ENCODE results near the gene ICAM3. TPM values are rescaled to one million over a fixed set of nuclear protein-coding genes. Genes with fewer than 3 reads are reported as not detected.

ICAM3 gene
- total RNA-seq, 2 experiments from 2014 or later = 63.7 to 76.4 TPM

DNA sequence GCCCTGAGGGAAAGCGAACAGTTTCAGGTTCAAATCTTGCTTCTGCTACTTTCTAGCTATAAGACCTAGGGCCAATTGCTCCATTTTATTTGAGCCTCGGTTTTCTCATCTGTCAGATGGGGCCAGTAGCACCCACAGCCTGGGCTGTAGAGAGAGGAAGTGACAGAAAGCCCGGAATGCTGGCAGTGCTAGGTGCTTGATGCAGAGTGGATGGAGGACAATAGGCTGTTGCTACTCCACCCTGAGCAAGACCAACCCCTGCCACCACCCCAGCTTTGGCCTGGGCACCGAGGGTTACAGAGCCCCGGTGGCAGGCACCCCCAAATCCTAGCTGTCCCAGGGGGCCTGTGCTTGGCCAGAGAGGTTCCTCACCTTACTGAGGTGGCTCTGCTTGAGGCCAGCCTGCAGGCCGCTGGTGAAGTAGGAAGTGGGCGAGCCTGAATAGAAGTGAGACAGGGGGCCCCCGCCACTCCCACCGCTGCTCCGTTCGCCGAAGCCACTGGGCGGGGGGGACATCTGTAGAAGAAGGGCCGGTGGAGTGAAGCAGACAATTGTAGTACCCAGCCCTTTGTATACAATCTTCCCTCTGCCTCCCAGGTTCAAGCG, 21.5 kb downstream of the ICAM3 start:
- no TSS peak for BruUV-seq (replicated peaks)
- DNase-seq (ENCODE audit: low spot score) = no peak
- Histone ChIP-seq H3K4me1 (ENCODE audit: insufficient read depth, low read length, poor library complexity, severe bottlenecking) (peaks cover 13% of the 10 kb centered on the region), H3K9me2 (ENCODE audit: insufficient read depth, low read length) (no peaks in the 10 kb centered on the region), H2AFZ (ENCODE audit: low read length) (no peak overlapping the region), H3K9me3 (ENCODE audit: low read length) (no peaks in the 10 kb centered on the region), H3K27ac (ENCODE audit: low read depth, low read length, poor library complexity, severe bottlenecking) (no peak overlapping the region), H3K36me3 (ENCODE audit: insufficient read depth, low read length) (peaks cover 76% of the 10 kb centered on the region), H3K4me3 (ENCODE audit: low read depth, low read length, poor library complexity, severe bottlenecking) (no peak overlapping the region), H3K4me2 (ENCODE audit: low read length) (no peak overlapping the region), H4K20me1 (ENCODE audit: insufficient read depth, low read length) (no peaks in the 10 kb centered on the region), H3K79me2 (ENCODE audit: insufficient read depth, low read depth, low read length) (no peaks in the 10 kb centered on the region)
- ChIA-PET POLR2A (no interaction called here), CTCF (ENCODE audit: unreplicated experiment) (no interaction called here)
- intact Hi-C loops (cut with micrococcal nuclease; ENCODE audit: unreplicated experiment) = loop anchor here (2.0 kb wide), 1 partner anchor 35 kb away; no protein-coding TSS in a partner anchor
- TF ChIP-seq, protein P1, sequence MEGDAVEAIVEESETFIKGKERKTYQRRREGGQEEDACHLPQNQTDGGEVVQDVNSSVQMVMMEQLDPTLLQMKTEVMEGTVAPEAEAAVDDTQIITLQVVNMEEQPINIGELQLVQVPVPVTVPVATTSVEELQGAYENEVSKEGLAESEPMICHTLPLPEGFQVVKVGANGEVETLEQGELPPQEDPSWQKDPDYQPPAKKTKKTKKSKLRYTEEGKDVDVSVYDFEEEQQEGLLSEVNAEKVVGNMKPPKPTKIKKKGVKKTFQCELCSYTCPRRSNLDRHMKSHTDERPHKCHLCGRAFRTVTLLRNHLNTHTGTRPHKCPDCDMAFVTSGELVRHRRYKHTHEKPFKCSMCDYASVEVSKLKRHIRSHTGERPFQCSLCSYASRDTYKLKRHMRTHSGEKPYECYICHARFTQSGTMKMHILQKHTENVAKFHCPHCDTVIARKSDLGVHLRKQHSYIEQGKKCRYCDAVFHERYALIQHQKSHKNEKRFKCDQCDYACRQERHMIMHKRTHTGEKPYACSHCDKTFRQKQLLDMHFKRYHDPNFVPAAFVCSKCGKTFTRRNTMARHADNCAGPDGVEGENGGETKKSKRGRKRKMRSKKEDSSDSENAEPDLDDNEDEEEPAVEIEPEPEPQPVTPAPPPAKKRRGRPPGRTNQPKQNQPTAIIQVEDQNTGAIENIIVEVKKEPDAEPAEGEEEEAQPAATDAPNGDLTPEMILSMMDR (conservative IDR thresholded peaks at IDR 0.05; ENCODE audit: low read length) = no peak
- no peak for TF ChIP-seq EZH2phosphoT487 (IDR thresholded peaks at IDR 0.05; ENCODE audit: borderline replicate concordance, low read depth, low read length)

DNA sequence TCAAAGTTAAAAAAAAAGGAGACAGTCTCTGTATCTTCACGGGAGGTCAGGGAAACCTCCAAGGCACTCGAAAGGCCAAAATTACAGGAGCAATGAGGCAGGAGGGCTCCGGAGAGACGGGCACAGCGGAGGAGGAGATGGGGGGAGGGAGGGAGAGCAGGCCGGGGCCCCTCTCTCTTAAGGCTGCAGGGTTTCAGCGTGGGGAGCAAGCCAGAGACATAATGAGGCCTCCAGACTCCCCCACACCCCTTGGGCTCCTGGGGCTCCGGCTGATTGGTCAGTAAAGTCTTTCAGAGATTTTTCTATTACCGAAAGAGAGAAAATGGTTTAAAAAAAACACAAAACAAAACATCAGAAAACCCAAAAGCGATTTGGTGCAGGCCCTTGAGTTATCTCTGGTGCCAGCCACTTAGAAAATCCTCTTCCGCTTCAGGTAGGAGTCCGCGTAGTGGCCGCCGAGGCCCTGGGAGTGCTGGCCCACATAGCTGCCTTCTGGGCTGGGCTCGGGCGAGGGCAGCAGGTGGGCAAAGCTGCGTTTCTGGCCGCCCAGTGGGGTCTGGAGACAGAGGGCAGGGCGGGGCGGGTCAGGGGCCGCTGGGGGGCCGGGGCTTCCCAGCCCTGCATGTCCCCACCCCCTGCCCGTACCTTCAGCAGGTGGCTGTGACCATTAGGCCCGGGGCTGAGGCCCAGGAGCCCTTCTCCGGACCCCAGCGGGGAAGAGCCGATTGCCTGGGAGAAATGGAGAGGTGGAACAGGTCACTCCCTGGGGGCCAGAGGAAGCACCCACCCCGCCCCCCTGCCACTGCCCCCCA, 22.2 kb downstream of the ICAM3 start:
- Histone ChIP-seq H3K4me1 (ENCODE audit: insufficient read depth, low read length, poor library complexity, severe bottlenecking) (peaks cover 13% of the 10 kb centered on the region), H3K4me3 (ENCODE audit: low read depth, low read length, poor library complexity, severe bottlenecking) (no peak overlapping the region), H3K9me2 (ENCODE audit: insufficient read depth, low read length) (no peaks in the 10 kb centered on the region), H3K4me2 (ENCODE audit: low read length) (no peak overlapping the region), H3K36me3 (ENCODE audit: insufficient read depth, low read length) (peaks cover 73% of the 10 kb centered on the region), H2AFZ (ENCODE audit: low read length) (no peak overlapping the region), H4K20me1 (ENCODE audit: insufficient read depth, low read length) (no peaks in the 10 kb centered on the region), H3K9me3 (ENCODE audit: low read length) (no peaks in the 10 kb centered on the region), H3K27ac (ENCODE audit: low read depth, low read length, poor library complexity, severe bottlenecking) (no peak overlapping the region), H3K79me2 (ENCODE audit: insufficient read depth, low read depth, low read length) (no peaks in the 10 kb centered on the region)
- CTCF ChIA-PET (ENCODE audit: unreplicated experiment) = no interaction called here
- BruUV-seq (replicated peaks) = no TSS peak
- TF ChIP-seq, protein P1 (conservative IDR thresholded peaks at IDR 0.05; ENCODE audit: low read length) = no peak
- TF ChIP-seq EZH2phosphoT487 (IDR thresholded peaks at IDR 0.05; ENCODE audit: borderline replicate concordance, low read depth, low read length) = no peak
- DNase-seq (ENCODE audit: low spot score) = no peak
- intact Hi-C loops (cut with micrococcal nuclease; ENCODE audit: unreplicated experiment) = no loop called here
- POLR2A ChIA-PET = no interaction called here

Measured in OCI-LY7 (cell line).